DND-41 (cell line): ENCODE results near the gene BPIFB2.

Experiments
- ATAC-seq: fragments of 200-7000 bp; cut with Tn5 transposase; 3 replicates; pipeline ENCODE4 v1.9.1; 2021; ENCODE audit warnings: low read depth; ENCODE audit not compliant: insufficient read depth
- DNase-seq: peaks from one replicate; pipeline ENCODE4 v3.0.0-alpha.2; 2020
- H2AFZ ChIP-seq: 2 replicates; pipeline ENCODE4 v1.6.0; 2012; ENCODE audit warnings: low read depth, low read length
- H3K27ac ChIP-seq: 2 replicates; pipeline ENCODE4 v1.5.1; 2012; ENCODE audit warnings: low read length, inconsistent platforms
- H3K27me3 ChIP-seq: fragments of 200-600 bp; sonication (generic); 2 replicates; pipeline ENCODE4 v1.6.0; 2012; ENCODE audit warnings: low read length, mild to moderate bottlenecking, inconsistent platforms; ENCODE audit not compliant: insufficient read depth, poor library complexity
- H3K36me3 ChIP-seq: 2 replicates; pipeline ENCODE4 v1.5.1; 2012; ENCODE audit warnings: low read length, inconsistent platforms; ENCODE audit not compliant: insufficient read depth
- H3K4me1 ChIP-seq: 2 replicates; pipeline ENCODE4 v1.5.1; 2012; ENCODE audit warnings: mild to moderate bottlenecking, low read length; ENCODE audit not compliant: insufficient read depth
- H3K4me2 ChIP-seq: 2 replicates; pipeline ENCODE4 v1.6.0; 2012; ENCODE audit warnings: mild to moderate bottlenecking, moderate library complexity, low read length, inconsistent platforms; ENCODE audit not compliant: insufficient read depth
- H3K4me3 ChIP-seq, 2 experiments: fragments of 200-600 bp in 1 of 2; shearing (Covaris generic) in 1 of 2; 2 replicates each; pipeline ENCODE4 v1.5.1; 2012 to 2016; ENCODE audit warnings: inconsistent platforms in 2 of 2, low read length in 2 of 2, mild to moderate bottlenecking in 2 of 2, low read depth in 1 of 2, moderate library complexity in 1 of 2
- H3K79me2 ChIP-seq: 2 replicates; pipeline ENCODE4 v1.6.0; 2012; ENCODE audit warnings: low read length, inconsistent platforms; ENCODE audit not compliant: insufficient read depth
- H3K9ac ChIP-seq: 2 replicates; pipeline ENCODE4 v1.6.0; 2012; ENCODE audit warnings: low read depth, mild to moderate bottlenecking, inconsistent platforms, low read length, moderate library complexity
- H3K9me3 ChIP-seq: 2 replicates; pipeline ENCODE4 v1.5.1; 2012; ENCODE audit warnings: low read length, moderate library complexity, mild to moderate bottlenecking, inconsistent platforms; ENCODE audit not compliant: insufficient read depth, severe bottlenecking
- H4K20me1 ChIP-seq: 2 replicates; pipeline ENCODE4 v1.6.0; 2012; ENCODE audit warnings: low read length; ENCODE audit not compliant: insufficient read depth
- EZH2 ChIP-seq: IDR thresholded peaks from 3 replicates; pipeline ENCODE4 v1.6.1; 2012; ENCODE audit warnings: borderline replicate concordance, low read depth, mild to moderate bottlenecking, moderate library complexity, low read length, inconsistent platforms; ENCODE audit not compliant: severe bottlenecking
- TF ChIP-seq, protein P1 (sequence below): IDR thresholded peaks from 2 replicates; pipeline ENCODE4 v1.5.1; 2012; ENCODE audit warnings: borderline replicate concordance, low read length, moderate library complexity, mild to moderate bottlenecking; ENCODE audit not compliant: poor library complexity, severe bottlenecking; ENCODE audit errors: extremely low read depth

Gene BPIFB2

DNA sequence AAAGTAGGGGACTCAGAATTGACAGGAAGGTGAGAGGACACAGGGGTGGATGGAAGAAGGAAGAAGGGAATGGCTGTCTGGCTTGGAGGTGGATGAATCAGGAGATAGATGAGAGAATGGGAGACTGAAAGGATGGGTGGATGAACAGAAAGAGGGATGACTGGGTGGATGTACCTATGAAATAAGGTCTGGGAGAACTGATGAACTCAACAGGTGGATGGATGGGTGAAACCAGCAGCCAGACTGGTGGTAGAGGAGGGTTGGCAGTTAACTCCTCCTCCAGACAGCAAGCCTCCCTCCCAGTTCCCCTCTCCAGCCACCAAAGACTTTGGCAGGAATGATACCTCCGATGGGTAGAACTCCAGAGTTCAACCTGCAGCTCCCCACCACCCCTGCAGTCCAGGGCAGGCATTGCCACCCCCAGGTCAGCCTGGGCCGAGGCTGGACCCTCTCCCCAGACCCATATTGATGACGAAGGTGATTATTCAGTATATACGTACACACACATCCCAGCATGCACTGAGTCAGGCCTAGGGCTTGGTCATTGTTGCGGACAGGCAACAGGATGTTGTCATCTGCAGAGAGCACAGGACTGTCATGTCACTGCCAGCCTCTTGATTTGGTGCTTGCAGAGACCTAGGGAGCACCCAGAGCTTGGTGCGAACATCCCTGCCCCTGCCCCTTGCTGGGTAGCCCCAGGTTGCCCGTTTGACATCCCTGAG lies 5.3 kb upstream of the BPIFB2 start:
- H2AFZ ChIP-seq = no peak overlapping the region
- TF ChIP-seq, protein P1, sequence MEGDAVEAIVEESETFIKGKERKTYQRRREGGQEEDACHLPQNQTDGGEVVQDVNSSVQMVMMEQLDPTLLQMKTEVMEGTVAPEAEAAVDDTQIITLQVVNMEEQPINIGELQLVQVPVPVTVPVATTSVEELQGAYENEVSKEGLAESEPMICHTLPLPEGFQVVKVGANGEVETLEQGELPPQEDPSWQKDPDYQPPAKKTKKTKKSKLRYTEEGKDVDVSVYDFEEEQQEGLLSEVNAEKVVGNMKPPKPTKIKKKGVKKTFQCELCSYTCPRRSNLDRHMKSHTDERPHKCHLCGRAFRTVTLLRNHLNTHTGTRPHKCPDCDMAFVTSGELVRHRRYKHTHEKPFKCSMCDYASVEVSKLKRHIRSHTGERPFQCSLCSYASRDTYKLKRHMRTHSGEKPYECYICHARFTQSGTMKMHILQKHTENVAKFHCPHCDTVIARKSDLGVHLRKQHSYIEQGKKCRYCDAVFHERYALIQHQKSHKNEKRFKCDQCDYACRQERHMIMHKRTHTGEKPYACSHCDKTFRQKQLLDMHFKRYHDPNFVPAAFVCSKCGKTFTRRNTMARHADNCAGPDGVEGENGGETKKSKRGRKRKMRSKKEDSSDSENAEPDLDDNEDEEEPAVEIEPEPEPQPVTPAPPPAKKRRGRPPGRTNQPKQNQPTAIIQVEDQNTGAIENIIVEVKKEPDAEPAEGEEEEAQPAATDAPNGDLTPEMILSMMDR = no peak
- TF ChIP-seq EZH2 = no peak
- ATAC-seq (no peak; the same call in 2 of the 3 replicates), DNase-seq (no peak)
- H3K79me2 ChIP-seq = no peaks in the 10 kb centered on the region
- H3K4me1 ChIP-seq = no peaks in the 10 kb centered on the region
- H3K27me3 ChIP-seq = no peaks in the 10 kb centered on the region
- H4K20me1 ChIP-seq = no peaks in the 10 kb centered on the region
- no peak overlapping the region for H3K9ac ChIP-seq
- H3K36me3 ChIP-seq = no peaks in the 10 kb centered on the region
- H3K27ac ChIP-seq = no peak overlapping the region
- no peak overlapping the region for H3K4me3 ChIP-seq
- no peaks in the 10 kb centered on the region for H3K9me3 ChIP-seq
- no peak overlapping the region for H3K4me2 ChIP-seq

DNA sequence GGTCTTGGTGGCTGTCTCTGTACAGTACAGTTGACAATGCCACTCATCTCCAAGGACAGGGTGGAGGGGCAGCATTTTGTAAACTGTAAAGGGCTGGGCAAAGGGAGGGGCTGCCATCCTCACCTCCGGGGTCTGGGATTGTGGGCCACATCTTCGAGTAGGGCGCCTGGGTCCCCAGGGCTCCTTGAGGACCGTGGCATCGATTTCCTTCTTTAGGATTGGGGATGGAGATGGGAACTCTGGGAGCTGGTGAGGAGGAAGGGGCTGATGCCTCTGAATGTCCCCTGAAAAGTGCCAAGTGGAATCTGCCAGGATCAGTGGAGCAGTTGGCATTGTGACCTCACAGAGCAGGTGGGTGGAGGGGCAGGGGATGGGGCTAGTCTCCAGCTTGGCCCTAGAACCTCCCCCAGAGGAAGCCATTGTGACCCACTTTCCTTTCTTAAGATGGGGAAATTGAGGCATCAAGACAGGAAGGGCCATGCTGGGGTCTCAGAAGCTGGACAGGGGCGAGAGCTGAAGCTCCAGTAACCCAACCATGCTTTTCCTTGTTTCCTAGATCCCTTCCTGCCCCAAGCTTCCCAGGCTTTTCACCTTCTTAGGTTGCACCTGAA lies 3.3 kb upstream of the BPIFB2 start, which contains the start of gene SUN5:
SUN5 (minus strand) TSS at position 293 of the 611 bp plus-strand sequence; CDS start at position 200, 93 bp downstream.
- no peaks in the 10 kb centered on the region for H3K36me3 ChIP-seq
- no peaks in the 10 kb centered on the region for H3K4me1 ChIP-seq
- H3K27ac ChIP-seq = no peak within 1 kb of the TSS
- H3K4me3 ChIP-seq = no peak within 1 kb of the TSS
- H3K9ac ChIP-seq = no peak within 1 kb of the TSS
- no peak within 1 kb of the TSS for H2AFZ ChIP-seq
- H3K4me2 ChIP-seq = no peak within 1 kb of the TSS
- no peaks in the 10 kb centered on the region for H3K9me3 ChIP-seq
- ATAC-seq (no peak), DNase-seq (no peak)
- TF ChIP-seq EZH2 = no peak
- no peaks in the 10 kb centered on the region for H3K79me2 ChIP-seq
- H3K27me3 ChIP-seq = no peaks in the 10 kb centered on the region
- H4K20me1 ChIP-seq = no peaks in the 10 kb centered on the region

DNA sequence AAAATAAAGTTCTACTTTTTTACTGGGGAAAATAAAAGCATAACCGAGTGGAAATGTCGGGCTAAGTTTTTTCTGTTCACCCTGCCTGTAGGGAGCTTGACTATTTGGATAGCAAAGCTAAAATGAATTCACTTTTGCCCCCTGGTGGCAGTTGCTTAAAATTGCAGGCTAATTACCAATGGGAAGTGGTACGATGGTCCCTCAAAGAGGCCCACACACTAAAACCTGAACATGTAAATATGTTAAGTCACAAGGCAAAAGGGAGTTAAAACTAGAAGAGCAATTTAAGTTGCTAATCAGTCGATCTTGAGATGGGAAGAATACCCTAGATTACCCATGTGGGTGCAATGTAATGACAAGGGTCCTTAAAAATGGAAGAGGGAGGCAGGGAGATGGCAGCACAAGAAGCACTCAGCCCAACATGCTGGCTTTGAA lies 2.4 kb upstream of the BPIFB2 start:
- H2AFZ ChIP-seq = no peak overlapping the region
- H3K36me3 ChIP-seq = no peaks in the 10 kb centered on the region
- H3K27me3 ChIP-seq = no peaks in the 10 kb centered on the region
- no peaks in the 10 kb centered on the region for H3K9me3 ChIP-seq
- H3K9ac ChIP-seq = no peak overlapping the region
- H3K4me3 ChIP-seq = no peak overlapping the region
- no peaks in the 10 kb centered on the region for H3K4me1 ChIP-seq
- ATAC-seq (peak; percentile 70), DNase-seq (peak; percentile 54)
- TF ChIP-seq, protein P1 = peak; percentile 89
- no peak for TF ChIP-seq EZH2
- H3K79me2 ChIP-seq = no peaks in the 10 kb centered on the region
- H4K20me1 ChIP-seq = no peaks in the 10 kb centered on the region
- H3K27ac ChIP-seq = no peak overlapping the region
- no peak overlapping the region for H3K4me2 ChIP-seq

DNA sequence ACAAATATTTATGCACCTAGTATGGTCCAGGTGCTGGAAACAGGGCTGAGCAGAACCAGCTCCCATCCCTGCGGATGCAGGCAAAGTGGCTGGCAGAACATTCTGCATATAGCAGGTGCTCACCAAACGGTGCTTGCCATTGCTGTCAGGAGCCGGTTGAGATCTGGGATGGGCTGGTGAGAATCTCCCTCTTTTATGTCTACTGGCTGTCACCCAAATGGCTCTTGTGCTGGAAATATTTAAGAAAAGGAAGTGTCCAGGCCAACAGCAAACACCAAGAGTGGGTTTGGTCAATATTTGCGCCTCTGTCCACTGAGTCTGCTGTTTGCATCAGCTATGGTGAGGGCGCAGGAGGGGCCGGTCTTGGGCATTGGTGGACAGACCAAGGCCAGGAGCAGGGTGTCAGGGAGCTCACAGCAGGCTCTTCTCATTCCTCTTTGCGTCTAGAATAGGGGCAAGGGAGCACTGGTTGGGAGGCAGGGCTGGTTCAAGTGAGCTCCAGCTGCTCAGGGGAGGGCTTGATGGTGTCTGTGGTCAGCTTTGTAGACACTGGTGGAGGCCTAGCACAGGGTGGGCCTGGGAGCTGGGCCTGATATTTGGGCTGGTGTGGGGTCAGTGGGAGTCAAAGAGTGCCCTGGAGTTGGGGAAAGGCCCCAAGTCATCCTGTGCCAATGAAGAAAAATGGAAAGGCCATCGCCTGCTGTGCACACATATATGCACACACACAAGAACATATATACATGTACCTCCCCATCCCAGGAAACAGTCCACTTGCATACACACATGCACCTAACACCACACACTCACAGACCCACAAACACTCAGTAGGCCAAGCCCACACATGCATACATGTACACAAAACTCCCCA lies 1.4 kb upstream of the BPIFB2 start:
- Histone ChIP-seq H3K27ac (no peak overlapping the region), H4K20me1 (no peaks in the 10 kb centered on the region), H3K79me2 (no peaks in the 10 kb centered on the region), H3K4me2 (no peak overlapping the region), H3K36me3 (no peaks in the 10 kb centered on the region), H3K4me3 (no peak overlapping the region), H3K9me3 (no peaks in the 10 kb centered on the region), H3K9ac (no peak overlapping the region), H3K4me1 (no peaks in the 10 kb centered on the region), H3K27me3 (no peaks in the 10 kb centered on the region), H2AFZ (no peak overlapping the region)
- ATAC-seq (no peak), DNase-seq (no peak)
- no peak for TF ChIP-seq EZH2
- TF ChIP-seq, protein P1 = no peak
